ENCODE measurements around the gene CDH4.

Gene CDH4

DNA sequence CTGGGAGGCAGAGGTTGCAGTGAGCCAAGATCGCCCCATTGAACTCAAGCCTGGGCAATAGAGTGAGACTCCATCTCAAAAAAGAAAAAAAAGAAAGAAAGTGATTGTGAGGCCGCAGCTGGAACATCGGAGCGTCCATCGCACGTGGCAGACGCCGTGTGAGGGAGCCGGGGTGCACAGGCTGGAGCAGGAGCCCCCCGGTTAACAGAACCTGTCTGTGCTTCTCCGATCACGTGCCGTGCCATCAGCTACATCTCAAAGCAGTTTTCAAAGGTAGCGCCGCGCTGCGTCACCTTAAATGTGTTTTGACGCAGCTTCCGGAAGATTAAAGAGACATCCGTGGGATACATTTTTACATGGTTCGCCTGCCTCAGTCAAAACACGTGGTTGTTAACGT lies 674.7 kb downstream of the CDH4 start:
- Mint-ChIP-seq H3K4me1 (ENCODE audit: low read depth) (no peaks in the 10 kb centered on the region), H3K27ac (no peak overlapping the region), H3K27me3 (ENCODE audit: low read depth) (no peaks in the 10 kb centered on the region), H3K9me3 (no peaks in the 10 kb centered on the region), H3K4me3 (no peak overlapping the region), H3K36me3 (ENCODE audit: low read depth) (no peaks in the 10 kb centered on the region)

DNA sequence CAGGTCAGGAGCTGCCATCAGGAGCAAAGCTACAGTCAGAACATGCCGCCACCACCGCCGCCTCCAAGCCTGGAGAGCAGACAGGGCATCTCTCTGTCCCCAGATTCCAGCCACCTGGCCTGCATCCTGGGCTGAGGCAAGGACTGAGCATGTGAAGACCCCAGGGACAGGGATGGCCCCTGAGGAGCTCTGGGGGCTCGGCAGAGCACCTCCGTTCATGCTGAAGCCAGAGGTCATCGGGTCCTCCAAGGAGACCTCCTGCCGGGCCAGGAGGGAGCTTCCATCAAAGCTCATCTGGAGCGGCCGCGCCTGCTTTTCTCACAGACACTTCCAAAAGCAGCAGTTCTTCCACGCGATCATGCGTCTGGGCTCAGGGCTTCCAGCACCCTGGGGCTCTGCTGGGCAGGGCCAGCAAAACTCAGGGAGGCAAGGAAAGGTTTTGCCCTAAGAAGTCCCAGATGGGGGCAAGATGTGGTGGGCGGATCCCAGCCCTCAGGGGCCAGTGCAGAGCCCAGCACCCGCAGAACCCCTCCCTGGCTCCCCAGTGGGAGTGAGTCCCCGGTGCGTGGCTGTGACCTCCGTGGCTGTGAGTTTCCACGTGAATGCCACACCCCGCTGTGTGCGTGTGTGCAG lies 675.2 kb downstream of the CDH4 start:
- Mint-ChIP-seq H3K27me3 (ENCODE audit: low read depth) (no peaks in the 10 kb centered on the region), H3K36me3 (ENCODE audit: low read depth) (no peaks in the 10 kb centered on the region), H3K4me1 (ENCODE audit: low read depth) (no peaks in the 10 kb centered on the region), H3K4me3 (no peak overlapping the region), H3K9me3 (no peaks in the 10 kb centered on the region), H3K27ac (no peak overlapping the region)

DNA sequence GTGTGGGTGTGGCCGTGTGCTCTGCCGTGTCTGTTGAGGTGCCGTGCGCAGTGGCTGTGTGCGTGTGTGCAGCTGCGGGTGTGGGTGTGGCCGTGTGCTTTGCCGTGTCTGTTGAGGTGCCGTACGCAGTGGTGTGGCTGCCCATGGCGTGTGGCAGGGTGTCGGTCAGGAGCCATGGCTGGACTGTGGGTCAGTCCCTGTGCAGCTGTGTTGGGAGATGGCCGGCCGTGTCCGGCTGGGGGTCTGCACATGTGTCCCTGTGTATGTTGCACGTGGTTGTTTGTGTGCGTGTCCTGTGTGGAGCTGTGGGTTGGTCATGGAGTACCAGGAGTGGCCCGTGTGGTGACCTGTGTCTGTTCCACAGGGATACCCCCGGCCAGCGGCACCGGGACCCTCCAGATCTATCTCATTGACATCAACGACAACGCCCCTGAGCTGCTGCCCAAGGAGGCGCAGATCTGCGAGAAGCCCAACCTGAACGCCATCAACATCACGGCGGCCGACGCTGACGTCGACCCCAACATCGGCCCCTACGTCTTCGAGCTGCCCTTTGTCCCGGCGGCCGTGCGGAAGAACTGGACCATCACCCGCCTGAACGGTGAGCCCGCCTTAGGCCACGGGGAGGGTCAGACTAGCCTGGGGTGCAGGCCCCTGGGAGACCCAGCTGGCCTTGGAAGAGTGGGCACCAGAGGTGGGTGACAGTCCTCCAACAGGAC lies 675.9 kb downstream of the CDH4 start:
- Mint-ChIP-seq H3K36me3 (ENCODE audit: low read depth) (no peaks in the 10 kb centered on the region), H3K4me1 (ENCODE audit: low read depth) (no peaks in the 10 kb centered on the region), H3K4me3 (no peak overlapping the region), H3K27me3 (ENCODE audit: low read depth) (no peaks in the 10 kb centered on the region), H3K27ac (no peak overlapping the region), H3K9me3 (no peaks in the 10 kb centered on the region)

DNA sequence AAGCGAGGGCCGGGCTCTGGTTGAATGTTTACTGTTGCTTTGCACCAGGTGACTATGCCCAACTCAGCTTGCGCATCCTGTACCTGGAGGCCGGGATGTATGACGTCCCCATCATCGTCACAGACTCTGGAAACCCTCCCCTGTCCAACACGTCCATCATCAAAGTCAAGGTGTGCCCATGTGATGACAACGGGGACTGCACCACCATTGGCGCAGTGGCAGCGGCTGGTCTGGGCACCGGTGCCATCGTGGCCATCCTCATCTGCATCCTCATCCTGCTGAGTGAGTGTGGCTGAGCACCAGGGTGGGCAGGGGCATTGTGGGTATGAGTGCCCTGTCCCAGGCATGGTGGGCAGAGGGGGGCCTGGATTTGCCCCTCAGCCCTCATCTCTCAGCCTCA lies 677.5 kb downstream of the CDH4 start:
- no peak overlapping the region for H3K27ac Mint-ChIP-seq
- no peaks in the 10 kb centered on the region for H3K27me3 Mint-ChIP-seq (ENCODE audit: low read depth)
- H3K4me1 Mint-ChIP-seq (ENCODE audit: low read depth) = no peaks in the 10 kb centered on the region
- no peak overlapping the region for H3K4me3 Mint-ChIP-seq
- no peaks in the 10 kb centered on the region for H3K36me3 Mint-ChIP-seq (ENCODE audit: low read depth)
- H3K9me3 Mint-ChIP-seq = no peaks in the 10 kb centered on the region

DNA sequence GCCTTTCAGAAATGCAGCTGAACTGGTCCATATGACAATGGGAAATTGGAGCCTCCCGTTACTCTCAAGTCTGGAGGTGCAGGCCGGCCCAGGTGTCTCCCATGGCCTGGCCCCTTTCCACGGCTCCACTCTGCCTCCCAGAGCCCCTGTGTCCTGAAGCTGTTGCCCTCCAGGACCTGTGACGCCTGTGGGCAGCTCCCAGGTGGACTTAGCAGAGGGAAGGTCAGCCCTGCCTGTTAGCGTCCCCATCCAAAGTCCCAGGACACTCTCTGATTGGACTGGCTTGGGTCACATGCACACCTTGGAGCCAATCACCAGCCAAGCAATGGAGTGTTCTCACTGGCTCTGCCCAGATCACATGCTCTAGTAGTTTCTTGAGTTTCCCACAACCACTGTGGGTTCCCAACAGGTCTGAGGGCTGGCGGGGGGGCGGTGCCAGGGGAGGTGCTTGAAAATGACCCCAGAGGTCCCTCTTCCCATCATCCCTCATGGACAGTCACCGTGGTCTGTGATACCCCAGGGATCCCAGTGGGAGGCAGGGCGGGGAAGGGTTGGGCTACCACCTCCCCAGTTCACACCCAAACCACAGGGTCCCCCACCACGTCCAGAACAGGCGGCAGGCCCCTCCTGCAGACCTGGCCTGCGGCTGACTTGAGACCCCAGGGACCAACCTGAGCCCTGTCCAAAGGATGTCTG lies 678.1 kb downstream of the CDH4 start:
- H3K4me1 Mint-ChIP-seq (ENCODE audit: low read depth) = no peaks in the 10 kb centered on the region
- no peaks in the 10 kb centered on the region for H3K36me3 Mint-ChIP-seq (ENCODE audit: low read depth)
- no peak overlapping the region for H3K4me3 Mint-ChIP-seq
- no peaks in the 10 kb centered on the region for H3K9me3 Mint-ChIP-seq
- no peak overlapping the region for H3K27ac Mint-ChIP-seq
- no peaks in the 10 kb centered on the region for H3K27me3 Mint-ChIP-seq (ENCODE audit: low read depth)

DNA sequence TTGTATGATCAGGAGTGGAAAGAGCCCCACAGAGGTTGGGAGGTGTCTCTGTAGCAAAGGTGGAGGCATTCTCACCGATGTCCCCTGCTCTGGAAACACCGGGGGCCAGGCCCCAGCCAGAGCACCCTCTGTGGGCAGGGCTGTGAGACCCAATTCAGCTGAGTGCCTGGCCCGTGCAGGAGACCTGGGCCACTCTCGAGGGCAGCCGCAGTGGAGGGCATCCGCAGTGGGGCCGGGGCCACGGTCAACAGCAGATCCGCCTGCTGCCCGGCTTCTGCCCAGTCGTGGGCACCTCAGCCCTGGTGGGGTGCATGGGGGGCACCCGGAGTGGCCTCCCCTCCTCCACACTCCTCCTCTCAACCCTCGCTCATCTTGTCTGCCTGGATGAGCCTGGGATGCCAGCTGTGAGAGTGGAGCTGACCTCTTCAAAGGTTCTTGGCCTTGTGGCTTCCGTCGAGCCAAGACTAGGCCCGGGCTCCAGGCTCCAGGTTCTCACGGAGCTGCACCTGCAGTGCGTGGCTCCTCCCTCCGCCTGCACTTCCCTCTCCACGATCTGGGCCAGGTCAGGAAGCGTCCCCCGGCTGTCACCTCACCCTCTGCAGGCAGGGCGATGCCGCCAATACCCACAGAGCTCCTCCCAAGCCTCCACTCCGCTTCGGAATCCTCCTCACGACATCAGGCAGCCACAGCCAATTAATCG lies 678.9 kb downstream of the CDH4 start:
- no peaks in the 10 kb centered on the region for H3K4me1 Mint-ChIP-seq (ENCODE audit: low read depth)
- H3K27me3 Mint-ChIP-seq (ENCODE audit: low read depth) = no peaks in the 10 kb centered on the region
- no peak overlapping the region for H3K4me3 Mint-ChIP-seq
- H3K27ac Mint-ChIP-seq = no peak overlapping the region
- no peaks in the 10 kb centered on the region for H3K36me3 Mint-ChIP-seq (ENCODE audit: low read depth)
- H3K9me3 Mint-ChIP-seq = no peaks in the 10 kb centered on the region

DNA sequence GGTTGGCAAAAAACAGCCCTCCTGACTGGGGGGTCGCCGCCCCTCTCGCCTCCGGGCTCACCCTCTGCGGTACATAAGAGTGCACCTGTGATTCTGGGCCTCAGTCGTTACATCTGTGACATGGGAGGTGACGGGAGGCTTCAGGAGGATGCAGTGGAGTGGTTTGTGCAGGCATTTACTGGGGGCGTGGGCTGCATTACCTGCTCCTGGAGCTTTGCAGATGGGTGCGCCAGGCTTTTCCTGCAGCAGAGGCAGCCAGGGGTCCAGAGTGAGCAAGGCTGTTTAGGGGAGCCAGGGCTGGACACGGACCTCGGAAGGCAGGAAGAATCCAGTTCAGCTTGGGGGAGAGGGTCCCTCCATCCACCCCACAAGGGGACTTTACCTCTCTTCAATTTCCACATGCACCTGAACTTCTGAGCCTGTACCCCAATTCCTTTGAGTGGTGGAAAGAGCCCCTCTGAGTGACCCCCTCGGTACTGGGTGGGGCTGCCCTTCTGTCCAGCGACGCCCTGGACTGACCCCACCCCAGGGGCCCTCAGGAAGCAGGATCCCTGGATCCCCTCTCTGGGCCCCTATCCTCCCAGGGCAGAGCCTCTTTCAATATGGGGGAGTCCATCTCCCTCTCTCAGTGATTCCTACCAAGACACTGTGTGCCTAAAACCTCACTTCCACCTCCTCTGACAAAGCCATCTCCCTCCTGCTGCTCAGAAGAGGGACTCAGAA lies 679.6 kb downstream of the CDH4 start:
- H3K4me3 Mint-ChIP-seq = no peak overlapping the region
- no peaks in the 10 kb centered on the region for H3K9me3 Mint-ChIP-seq
- no peaks in the 10 kb centered on the region for H3K27me3 Mint-ChIP-seq (ENCODE audit: low read depth)
- no peaks in the 10 kb centered on the region for H3K36me3 Mint-ChIP-seq (ENCODE audit: low read depth)
- H3K4me1 Mint-ChIP-seq (ENCODE audit: low read depth) = no peaks in the 10 kb centered on the region
- H3K27ac Mint-ChIP-seq = no peak overlapping the region

DNA sequence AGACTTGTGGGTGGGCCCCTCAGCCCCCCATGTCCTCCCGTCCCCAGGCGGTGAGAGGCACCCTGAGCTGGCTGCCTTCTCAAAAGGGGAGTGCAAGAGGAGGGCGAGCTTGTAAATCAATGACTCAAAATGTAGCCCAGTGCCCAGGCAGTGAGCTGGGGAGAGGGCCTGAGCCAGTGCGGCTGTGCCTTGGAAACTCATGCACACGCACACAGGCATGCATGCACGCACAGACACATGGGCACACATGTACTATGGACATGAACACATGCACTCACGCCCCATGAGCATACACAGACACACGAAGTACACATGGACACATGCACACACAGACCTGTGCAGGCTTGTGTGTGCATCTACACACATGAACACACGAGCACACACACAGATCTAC lies 680.1 kb downstream of the CDH4 start:
- H3K4me3 Mint-ChIP-seq = no peak overlapping the region
- H3K27ac Mint-ChIP-seq = no peak overlapping the region
- no peaks in the 10 kb centered on the region for H3K27me3 Mint-ChIP-seq (ENCODE audit: low read depth)
- no peaks in the 10 kb centered on the region for H3K9me3 Mint-ChIP-seq
- H3K4me1 Mint-ChIP-seq (ENCODE audit: low read depth) = no peaks in the 10 kb centered on the region
- H3K36me3 Mint-ChIP-seq (ENCODE audit: low read depth) = no peaks in the 10 kb centered on the region

DNA sequence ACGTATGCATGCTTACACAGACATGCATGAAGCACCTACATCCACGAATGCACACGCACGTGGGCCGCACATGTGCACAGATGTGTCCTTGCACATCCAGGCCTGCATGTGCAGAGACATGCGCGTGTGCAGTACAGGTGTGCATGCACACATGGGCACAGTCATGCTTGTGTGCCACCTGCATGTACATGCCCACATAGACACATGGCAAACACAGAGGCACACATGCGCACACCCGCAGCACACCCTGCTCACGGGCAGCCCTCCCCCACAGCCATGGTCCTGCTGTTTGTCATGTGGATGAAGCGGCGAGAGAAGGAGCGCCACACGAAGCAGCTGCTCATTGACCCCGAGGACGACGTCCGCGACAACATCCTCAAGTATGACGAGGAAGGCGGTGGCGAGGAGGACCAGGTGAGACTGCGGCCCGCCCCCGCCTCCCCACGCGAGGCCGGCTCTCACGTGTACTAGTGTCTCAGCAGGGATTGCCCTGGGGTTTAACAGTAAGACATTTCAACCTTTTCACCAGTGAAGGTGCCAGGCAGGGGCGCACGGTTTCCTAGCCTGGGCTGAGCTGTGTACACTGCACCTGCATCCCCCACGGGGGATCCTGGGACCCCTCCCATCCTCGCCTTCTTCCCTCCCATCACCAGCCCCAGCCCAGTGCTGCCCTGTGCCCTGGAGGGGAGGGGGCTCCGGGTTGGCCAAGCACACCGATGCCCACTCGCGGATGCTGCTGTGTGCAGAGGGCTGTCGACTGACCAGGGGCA lies 680.8 kb downstream of the CDH4 start:
- no peaks in the 10 kb centered on the region for H3K4me1 Mint-ChIP-seq (ENCODE audit: low read depth)
- no peak overlapping the region for H3K27ac Mint-ChIP-seq
- H3K9me3 Mint-ChIP-seq = no peaks in the 10 kb centered on the region
- no peaks in the 10 kb centered on the region for H3K27me3 Mint-ChIP-seq (ENCODE audit: low read depth)
- H3K4me3 Mint-ChIP-seq = no peak overlapping the region
- no peaks in the 10 kb centered on the region for H3K36me3 Mint-ChIP-seq (ENCODE audit: low read depth)

DNA sequence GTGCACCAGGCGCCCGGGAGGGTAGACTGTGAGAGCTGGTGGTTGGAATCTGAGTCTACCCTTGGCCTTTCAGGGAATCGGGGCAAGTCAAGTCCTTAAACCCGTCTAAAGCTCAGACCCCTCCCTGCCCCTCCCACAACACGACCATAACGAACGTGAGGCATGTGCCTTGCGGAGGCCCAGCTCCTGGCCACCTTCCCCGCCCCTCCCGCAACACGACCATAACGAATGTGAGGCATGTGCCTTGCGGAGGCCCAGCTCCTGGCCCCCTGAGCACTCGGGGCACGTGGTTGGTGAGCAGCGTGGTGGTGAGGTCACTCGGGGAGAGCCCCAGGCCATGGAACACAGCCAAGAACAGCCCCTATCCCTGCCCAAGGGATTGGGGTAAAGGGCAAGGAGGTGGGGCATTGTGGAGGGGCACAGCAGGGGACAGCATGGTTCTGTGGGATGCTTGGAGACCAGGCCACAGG lies 681.5 kb downstream of the CDH4 start:
- Mint-ChIP-seq H3K27ac (no peak overlapping the region), H3K9me3 (no peaks in the 10 kb centered on the region), H3K27me3 (ENCODE audit: low read depth) (no peaks in the 10 kb centered on the region), H3K4me1 (ENCODE audit: low read depth) (no peaks in the 10 kb centered on the region), H3K36me3 (ENCODE audit: low read depth) (no peaks in the 10 kb centered on the region), H3K4me3 (no peak overlapping the region)

DNA sequence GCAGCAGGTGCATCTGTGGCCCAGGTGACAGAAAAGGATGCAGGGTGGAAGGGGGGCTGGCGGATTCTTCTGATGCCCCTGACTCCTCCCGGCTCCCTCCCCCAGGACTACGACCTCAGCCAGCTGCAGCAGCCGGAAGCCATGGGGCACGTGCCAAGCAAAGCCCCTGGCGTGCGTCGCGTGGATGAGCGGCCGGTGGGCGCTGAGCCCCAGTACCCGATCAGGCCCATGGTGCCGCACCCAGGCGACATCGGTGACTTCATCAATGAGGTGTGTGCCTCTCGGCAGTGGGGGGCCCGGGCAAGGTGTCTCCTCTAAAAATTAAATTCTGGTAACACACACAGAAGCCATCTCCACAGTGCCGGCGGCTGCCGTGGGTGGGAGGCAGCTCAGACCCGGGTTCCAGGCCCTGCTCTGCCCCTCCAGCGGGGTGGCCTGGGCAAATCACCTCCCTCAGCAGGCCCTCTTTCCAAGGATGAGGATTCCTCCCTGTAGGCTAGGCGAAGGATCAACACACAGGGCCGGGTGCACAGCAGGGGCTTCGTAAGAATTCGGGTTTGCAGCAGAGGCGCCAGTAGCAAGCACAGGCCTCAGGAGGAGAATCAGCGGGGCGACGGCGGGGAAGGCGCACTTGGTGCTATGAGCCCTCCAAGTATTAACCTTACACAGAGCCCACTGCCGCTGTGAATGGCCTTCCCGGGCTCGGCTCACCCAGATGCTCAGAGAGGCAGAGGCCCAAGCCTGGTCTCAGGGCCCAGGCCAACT lies 682.1 kb downstream of the CDH4 start:
- Mint-ChIP-seq H3K27me3 (ENCODE audit: low read depth) (no peaks in the 10 kb centered on the region), H3K36me3 (ENCODE audit: low read depth) (no peaks in the 10 kb centered on the region), H3K9me3 (no peaks in the 10 kb centered on the region), H3K4me3 (no peak overlapping the region), H3K4me1 (ENCODE audit: low read depth) (no peaks in the 10 kb centered on the region), H3K27ac (no peak overlapping the region)

DNA sequence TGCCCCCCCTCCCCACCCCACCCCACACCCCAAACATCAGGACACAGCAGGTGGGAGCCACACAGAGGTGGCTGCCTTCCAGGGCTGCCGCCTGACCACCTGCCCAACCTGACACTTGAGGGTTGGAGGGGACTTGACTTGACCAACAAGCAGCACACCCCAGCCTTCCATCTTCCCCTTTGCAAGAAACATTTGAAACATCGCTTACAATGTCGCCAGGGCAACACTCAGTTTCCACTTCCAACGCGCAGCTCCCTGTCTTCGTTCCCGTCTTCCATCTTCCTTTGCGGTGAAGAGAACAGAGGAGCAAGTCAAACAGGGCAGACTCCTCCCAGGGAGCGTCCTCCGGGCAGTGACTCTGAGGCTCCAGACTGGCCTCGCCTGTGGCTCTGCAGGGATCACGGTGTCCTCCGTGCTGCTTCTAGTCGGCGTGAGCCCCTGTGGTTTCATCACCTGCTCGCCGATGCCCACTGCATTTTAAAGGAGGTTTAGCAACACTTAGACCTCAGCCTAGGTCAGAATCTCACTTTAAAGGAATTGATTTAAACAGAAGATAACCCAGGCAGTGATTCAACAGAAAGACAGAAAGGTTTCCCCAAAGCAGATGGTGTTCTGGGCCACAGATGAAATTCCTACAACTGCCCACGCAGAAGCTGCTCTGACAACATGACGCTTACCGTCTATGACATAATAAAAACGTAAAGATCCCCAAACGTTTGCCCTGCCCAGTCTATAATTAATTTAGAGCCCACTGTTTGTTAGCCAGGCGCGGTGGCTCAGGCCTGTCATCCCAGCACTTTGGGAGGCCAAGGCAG lies 682.9 kb downstream of the CDH4 start:
- Mint-ChIP-seq H3K27ac (no peak overlapping the region), H3K9me3 (no peaks in the 10 kb centered on the region), H3K4me3 (no peak overlapping the region), H3K27me3 (ENCODE audit: low read depth) (no peaks in the 10 kb centered on the region), H3K36me3 (ENCODE audit: low read depth) (no peaks in the 10 kb centered on the region), H3K4me1 (ENCODE audit: low read depth) (no peaks in the 10 kb centered on the region)
